Epidermal melanocyte (primary cell): ENCODE results near the gene OR5K2.
A peak's percentile ranks its signal among the peaks of the same experiment; 100 is the strongest.

Experiments used
- DNase-seq: peaks from one replicate; pipeline ENCODE4 v3.0.0; 2011; ENCODE audit warnings: low spot score; ENCODE audit not compliant: insufficient read length

Gene OR5K2

DNA sequence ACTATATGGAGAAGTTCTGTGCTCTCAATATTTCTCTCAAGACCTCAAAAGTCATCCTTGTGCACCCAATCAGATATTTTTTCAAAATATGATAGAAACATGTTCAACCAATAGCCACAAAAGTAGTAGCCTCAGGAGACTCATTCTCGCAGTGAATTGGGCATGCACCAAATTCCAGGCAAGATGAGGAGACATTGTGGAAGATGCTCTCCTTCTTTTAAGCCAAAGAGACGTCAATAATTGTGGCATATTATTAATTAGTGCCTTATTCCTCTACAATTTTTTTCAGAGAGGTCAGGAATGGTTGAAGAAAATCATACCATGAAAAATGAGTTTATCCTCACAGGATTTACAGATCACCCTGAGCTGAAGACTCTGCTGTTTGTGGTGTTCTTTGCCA lies at the start of gene OR5K2:
Gene OR5K2 (plus strand): TSS at position 301 of the 400 bp plus-strand sequence. CDS start 0 bp downstream, at position 301.
- no peak for DNase-seq

DNA sequence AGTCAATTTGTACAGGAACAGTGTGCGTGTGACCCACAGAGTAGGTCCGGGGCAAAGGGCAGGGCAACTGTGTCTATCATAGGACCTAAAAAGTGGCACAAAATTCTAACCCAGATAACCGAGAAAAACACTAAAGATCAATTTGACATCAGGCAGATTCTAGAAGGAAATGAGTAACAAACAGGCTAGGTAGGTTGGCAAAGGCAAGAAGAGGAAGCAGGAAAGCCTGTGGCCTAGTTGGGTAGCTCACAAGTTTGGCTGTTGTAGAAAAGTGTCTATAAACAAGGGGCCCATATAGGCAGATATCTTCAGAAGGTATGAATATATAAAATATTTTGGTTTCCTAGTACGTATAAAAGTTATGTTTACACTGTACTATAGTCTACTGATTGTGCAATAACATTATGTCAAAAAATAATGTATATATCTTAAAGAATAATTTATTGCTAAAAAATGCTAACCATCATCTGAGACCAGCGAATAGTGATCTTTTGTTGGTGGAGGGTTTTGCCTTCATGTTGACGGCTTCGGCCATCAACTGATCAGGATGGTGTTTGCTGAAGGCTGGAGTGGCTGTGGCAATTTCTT lies 47.8 kb upstream of the OR5K2 start:
- DNase-seq: no peak

DNA sequence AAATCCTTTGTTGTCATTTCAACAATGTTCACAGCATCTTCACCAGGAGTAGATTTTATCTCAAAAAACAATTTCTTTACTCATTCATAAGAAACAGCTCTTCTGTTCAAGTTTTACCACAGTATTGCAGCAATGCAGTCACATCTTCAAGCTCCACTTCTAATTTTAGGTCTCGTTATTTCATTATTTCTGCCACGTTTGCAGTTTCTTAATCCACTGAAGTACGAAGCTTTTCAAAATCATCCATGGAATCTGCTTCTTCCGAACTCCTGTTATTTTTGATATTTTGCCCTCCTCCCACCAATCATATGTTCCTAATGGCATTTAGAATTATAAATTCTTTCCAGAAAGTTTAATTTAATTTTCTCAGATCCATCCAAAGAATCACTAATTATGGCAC lies 47.1 kb upstream of the OR5K2 start:
- DNase-seq: no peak

DNA sequence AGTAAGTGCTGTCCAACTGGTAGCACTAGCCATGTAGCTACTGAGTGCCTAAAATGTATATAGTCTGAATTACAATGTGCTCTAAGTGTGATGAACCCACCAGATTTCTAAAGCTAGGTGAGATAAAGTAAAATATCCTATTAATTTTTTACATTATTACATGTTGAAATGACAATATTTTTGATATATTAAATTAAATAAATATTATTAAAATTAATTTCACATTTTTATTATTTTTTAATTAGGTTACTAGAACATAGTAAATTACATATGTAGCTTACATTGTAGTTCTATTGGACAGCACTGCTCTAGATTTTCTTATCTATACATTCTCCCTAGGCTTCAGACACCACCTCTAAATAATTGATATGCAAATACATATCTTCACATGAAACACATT lies 43.7 kb upstream of the OR5K2 start:
- no peak for DNase-seq

DNA sequence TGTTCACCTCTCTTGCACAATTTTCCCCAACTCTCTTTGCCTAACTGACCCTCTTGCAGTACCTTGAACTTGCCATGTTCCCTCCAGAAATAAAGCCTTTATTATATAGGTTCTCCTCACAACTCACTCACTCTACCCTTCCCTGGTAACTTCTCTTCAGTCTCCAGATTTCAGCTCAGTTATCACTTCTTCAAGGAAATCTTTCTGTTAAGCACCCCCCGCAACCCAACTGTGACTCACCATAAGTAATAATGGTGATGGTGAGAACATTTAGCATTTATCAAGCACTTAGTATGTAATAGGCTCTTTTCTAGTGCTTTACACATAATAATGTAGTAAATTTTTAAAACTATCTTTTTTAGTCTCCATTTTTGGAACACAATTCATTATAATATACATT lies 42.6 kb upstream of the OR5K2 start:
- DNase-seq: no peak

DNA sequence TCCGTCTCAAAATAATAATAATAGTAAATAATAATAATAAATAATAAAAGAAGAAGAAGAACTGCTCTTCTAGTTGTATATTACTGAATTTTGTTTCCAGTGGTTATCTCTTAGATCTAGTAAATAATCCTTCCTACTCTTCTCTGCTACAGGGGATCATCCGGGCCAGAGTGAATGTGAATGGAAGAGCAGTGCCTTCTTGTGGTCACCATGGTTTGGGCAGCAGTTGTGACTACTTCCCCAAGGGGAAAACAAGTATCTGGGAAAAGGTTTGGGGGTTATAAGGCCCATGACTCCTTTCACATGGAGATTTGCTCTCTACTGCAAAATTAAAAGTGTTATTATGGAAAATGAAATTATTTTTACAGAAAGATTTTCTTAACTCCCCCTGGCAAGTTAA lies 39.9 kb upstream of the OR5K2 start:
- DNase-seq: no peak

DNA sequence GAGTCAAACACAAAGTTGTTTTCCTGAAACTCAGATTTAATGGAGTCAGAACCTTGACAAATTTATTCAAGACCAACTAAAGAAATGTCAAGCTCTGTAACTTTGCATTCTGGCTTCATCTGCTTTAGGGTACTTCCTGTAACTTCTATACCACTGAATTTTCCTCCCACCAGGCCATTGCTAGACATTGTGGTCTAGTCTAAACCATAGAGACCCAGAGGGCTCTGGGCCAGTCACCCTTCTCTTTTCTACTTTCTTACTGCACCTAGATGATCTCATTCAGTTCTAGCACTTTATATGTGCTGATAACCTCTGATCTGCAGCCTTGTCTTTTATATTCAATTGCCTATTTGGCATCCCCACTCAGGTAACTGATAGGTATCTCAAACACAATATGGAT lies 37.3 kb upstream of the OR5K2 start:
- no peak for DNase-seq

DNA sequence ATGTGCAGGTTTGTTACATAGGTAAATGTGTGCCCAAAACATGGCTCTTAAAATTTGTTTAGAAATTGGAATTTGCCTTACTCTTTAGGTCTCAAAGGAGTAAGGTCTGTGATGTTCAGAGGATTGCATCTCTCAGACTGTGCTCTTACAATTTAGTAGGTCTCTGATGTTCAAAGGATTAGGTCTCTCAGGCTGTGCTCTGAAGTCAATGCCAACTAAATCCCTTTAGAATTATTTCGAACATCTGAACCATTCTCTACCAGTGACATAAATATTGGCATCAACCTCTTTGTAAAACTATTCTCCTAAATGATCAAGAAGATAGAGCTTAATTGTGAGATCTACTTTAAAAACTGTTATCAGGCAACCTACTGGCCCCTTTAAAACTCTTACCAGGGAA lies 34.6 kb upstream of the OR5K2 start, which contains the start of gene OR5K1:
Gene OR5K1 (plus strand): TSS at position 301 of the 400 bp plus-strand sequence. CDS start 6,376 bp downstream, outside the sequence.
- DNase-seq: no peak

DNA sequence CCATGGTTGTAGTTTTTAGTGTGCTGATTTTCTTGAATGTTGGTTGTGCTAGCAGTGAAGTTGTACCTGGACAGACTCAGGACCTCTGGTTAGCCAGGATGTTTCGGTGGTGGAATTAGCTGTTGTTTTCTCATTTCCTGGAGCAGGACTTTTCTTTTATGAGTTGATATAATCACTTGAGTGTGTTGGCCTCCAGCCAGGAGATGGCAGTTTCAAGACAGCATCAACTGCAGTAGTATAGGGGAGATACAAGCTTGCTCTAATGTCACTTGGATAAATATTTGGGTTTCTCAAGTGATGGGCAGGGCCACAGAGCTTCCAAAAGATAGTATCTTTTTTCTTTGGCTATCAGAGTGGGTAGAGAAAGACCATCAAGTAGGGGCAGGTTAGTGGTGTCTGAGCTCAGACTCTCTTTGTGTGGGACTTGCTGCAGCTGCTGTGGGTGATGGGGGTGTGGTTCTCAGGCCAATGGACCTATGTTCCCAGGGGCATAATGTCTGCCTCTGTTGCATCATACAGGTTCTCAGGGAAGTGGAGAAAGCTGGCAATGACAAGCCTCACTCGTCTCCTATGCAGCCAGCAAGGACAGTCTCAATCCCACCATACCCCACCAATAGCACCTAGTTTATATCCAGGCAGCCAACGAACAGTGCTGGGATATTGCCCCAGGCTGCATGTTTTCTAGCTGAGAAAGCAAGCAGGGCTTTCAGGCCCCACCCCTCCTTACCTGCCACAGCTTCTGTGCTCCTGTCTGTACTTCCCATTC lies 14.6 kb upstream of the OR5K2 start:
- DNase-seq: no peak

DNA sequence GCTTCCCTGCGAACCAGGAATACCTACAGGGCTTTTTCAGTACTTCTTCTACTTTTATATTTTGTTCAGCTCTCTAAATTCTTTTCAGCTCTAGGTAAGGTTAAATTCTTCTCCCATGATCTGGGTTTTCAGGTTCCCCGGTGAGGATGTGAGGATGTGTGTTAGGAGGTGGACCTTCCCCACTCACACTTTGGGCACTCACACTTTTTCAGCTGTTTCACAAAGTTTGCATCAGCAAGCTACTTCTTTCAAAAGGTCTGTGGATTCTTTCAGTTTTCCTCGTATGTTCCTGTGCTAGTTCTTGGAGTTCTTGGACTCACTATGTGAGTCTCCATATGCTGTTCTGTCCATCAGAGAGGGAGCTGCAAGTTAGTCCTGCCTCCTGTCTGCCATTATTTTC lies 13.9 kb upstream of the OR5K2 start:
- DNase-seq: no peak

DNA sequence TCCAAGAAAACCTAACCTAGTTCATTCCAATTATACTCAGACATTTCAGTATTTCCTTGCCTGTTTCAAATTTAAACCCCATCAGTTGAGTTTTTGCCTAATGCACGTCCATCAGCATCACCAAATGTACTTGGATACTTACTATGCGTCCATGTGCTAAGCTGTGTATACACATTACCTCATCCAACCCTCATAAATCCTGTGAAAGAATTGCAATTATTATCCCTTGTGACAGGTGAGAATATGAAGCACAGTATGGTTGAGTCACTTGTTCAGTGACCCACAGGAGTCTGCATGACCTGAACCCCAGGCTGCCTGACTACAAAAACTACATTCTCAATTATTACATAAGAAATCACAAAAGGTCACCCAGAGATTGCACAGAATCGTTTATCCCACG lies 2.5 kb downstream of the OR5K2 start:
- DNase-seq: no peak

DNA sequence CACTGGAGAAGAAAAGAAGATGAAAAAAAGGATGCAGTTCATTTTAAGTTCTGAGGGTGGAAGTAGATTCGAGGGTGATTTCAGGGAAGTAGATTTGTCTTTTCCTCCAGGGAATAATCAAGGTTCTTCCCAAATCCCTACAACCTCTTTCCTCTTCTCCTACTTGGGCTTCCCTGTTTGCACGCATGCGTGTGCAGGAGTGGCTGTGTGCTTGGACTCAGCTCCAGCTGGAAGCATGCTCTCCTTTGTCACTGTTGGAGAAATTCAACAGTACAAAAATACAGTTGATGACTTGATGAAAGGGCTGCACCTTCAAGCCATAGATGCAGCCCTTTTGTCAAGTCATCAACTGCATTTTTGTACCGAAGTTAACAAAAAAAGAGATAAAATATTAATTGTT lies 3.8 kb downstream of the OR5K2 start:
- no peak for DNase-seq

DNA sequence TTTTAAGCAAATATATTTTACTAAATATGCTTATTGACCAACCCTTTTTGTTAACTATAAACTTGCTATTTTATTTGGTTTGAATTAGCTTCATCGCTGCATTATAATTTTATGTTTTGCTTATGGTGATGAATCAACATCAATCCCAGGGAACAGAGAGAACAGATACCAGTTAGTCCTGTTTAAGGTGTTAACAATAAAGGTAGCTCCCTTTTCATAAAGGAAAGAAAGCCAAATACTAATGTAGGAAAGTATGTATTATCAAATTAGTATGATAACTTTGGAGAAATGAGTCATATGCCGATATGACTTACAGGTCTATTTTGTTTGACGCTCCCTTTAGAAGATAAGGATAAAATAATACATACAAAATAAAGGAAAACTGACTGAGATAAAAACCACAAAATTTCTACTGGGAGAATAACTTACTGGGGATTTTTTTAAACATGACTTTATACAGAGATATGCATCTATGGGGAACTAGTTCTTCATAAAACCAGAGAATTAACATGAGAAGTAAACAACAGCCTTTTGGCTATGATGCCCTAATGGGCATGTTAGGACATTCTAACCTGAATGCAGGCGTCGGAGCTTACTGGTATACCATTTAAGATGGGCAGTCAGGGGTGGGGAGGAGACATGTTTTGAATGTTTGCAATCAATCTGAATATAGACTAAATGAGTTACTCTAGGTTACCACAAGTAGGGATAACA lies 4.5 kb downstream of the OR5K2 start:
- DNase-seq: no peak

DNA sequence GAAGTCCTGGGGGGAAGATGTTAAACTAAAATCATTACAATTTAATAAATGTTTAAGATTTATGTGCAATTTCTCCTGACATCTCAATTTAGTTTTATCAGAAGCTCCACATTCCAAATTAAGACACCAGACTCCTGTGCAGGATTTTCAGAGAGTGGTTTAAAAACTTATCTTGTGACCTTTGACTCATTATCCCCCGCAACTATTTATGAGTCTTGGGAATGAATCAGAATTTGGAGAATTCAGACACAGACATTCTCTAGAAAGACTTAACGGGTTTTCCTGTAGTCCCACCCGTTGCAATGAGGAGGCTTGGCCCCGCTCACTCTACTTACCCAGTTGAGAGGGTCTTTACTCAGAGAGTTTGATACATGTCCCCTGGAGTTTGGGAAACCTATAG lies 7.1 kb downstream of the OR5K2 start:
- DNase-seq: no peak

DNA sequence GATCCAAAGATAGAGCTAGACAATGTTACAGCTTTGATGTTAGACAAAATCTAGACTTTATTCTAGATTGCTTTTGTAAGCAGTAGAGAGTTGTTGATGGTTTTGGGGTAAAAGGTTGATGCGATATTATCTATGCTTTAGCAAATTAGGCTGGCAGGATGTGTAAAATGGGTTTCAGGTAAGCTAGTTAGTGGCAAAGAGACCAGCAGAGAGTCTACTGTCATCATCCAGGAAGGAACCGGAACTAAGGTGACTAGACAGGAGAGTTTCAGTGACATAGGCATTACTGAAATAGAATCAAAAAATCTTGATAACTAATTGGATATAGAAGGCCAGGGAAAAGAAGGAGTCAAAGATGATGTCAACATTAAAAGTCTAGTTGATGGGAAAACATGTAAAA lies 11.1 kb downstream of the OR5K2 start:
- no peak for DNase-seq

DNA sequence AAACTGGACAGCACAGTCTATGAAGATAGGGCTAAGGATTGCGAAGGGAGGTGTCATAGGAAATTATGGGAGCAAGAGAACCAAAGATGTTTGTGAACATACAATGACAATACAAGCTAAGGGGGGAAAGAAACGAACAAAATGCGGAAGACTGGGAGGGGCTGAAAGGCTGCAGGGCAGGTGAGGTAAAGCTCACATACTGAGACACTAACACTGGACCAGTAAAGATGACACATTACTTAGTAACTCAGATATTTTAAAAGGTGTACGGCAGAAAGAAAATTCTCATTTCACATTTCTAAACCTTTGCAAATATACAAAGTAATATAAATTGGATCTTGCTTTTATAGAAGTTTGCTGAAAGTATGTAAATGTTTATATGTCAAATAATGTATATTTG lies 15.1 kb downstream of the OR5K2 start:
- DNase-seq: no peak

DNA sequence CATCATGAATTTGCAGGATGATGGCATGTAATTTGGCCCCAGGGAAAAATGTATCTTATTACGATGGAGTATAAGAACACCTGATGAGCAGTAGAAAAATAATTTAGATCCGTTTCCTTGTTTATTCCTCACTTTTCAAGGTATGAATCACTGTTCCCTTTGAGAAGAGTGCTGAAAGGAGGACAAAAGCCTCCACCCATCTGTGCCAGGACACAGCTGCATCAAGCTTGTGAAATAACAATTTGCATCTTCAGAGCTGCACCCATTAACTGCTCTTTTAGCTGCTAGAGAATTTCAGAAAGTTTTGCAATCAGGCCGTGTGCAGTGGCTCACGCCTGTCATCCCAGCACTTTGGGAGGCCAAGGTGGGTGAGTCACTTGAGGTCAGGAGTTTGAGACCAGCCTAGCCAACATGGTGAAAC lies 15.6 kb downstream of the OR5K2 start:
- DNase-seq: no peak

DNA sequence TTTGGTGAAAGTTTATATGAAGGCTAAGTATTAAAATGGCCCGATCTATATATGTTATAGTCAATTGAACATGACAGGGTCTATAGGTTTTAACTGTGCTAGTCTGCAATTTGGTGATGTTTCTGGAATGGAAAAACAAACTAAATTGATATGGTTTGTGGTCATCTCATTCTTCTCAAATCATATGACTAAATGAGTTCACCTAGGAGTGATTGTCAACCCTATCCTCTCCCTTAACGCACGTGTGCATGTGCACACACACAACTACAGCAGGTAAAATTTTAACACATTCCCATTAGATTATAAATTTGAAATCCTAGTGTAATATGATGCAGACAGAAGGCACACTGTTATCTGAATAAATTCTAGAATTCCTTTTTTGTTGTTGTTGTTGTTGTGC lies 16.3 kb downstream of the OR5K2 start:
- no peak for DNase-seq

DNA sequence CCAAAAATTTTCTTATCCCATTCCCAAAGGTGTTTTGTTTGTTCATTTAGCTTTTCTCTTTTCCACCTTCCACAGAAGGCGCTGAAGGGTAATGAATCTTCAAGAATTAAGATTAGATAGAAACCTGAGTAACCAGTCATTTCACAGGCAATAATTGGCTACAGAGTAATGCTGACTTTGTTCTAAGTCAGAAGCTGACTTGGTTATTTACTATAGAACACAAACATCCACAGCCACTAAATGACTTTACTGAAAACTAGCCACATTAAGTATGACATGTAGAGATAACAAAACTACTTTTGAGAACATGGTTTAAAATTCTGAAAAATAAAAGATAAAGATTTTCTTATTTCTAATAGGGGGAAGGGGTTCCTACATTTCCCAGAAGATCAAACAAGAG lies 17.5 kb downstream of the OR5K2 start:
- DNase-seq: no peak

DNA sequence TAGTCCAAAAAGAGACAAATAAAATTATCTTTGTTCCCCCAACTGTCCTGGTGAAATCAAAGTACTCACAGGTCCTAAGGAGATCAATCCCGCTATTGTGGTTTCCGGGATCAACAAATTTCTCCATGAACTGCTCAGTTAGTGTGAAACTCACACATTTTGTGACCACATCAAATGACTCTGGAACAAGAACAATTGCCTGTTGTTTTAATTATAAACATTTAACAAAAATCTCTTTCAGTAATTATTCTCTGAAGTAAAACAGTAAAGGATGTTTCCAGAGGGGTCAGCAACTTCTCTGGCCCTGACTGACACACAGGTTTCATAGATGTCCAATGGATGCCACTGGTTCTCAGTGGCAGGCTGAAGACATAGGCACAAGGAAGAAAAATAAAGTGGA lies 21.3 kb downstream of the OR5K2 start:
- DNase-seq: no peak

DNA sequence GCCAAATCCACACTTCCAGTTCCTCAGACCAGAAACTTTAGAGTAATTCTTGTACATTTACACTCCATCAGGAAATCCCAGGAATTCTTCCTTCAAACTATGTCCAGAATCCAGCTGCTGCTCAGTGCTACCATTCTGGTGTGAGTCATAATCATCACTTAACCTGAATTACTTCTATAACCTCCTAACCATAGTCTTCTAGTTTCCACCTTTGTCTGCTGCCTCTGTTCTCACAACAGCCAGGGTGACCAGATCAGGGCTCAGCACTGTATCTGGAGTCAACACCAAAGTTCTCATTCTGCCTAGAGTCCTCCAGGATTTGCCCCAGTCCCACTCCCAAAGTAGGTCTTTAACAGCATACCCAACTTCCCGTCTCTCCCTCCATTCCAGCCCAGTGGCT lies 21.9 kb downstream of the OR5K2 start:
- DNase-seq: no peak

DNA sequence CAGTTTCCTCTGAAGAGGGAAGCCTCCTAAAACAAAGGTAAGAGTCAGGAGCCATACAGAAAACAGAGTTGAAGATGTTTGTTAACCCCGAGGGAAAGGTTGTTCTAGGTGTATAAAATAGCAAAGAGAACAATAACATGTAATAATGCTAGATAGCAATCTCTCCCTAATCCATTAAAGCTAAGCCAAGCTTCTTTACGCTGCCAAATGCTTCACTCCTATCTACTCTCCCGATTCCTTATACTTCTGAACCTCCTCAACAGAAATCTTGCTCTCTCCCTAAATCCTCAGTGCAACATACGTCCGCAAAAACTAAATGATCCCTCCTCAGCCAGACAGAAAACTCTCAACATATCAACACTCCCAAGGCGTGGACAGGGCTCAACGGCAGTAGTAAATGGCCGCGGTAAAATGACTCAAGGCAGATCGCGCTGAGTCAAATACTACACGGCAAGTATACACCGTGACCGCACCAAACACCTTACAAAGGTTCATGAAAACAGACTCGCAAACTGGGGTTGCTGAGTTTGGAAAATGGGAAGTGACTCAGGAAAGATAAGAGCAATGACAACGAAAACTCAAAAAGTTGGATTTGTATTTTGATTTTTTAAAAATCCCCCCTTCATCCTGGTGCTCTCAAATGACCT lies 24.5 kb downstream of the OR5K2 start:
- DNase-seq: peak; percentile 22
